Measurements from ENCODE around the gene KCNC1.

- TF ChIP-seq CTCF (IDR thresholded peaks at IDR 0.05) (no peak), POLR2AphosphoS5 (IDR thresholded peaks at IDR 0.05) (no peak), POLR2A (IDR thresholded peaks at IDR 0.05) (no peak), EP300 (IDR thresholded peaks at IDR 0.05; ENCODE audit: low read depth) (no peak)
These were observed 46.5 kb upstream of the KCNC1 start for GRCh38 chr11:17687946-17688670.
